Measurements from ENCODE around the gene NR2C2. TPM values are rescaled to one million over a fixed set of nuclear protein-coding genes. Genes with fewer than 3 reads are reported as not detected.

The NR2C2 gene
- total RNA-seq, 1 donor from 2014 or later: 57.5 TPM

GRCh38 chr3:15065550-15066007 is 118.2 kb downstream of the NR2C2 start:
- peak overlapping the region; percentile 91 for H3K27ac Mint-ChIP-seq (ENCODE audit: unreplicated experiment)
- TF ChIP-seq CTCF (IDR thresholded peaks at IDR 0.05; ENCODE audit: partially characterized antibody, unreplicated experiment): no peak
- peak overlapping the region; percentile 94 for H3K4me3 Mint-ChIP-seq (ENCODE audit: unreplicated experiment)
- H3K36me3 Mint-ChIP-seq (ENCODE audit: unreplicated experiment): peaks cover 5% of the 10 kb centered on the region
- H3K4me1 Mint-ChIP-seq (ENCODE audit: low read depth, unreplicated experiment): peaks cover 17% of the 10 kb centered on the region
- DNase-seq: no peak
- peaks cover 7% of the 10 kb centered on the region for H3K27me3 Mint-ChIP-seq (ENCODE audit: unreplicated experiment)
- H3K9me3 Mint-ChIP-seq (ENCODE audit: unreplicated experiment): peaks cover 13% of the 10 kb centered on the region

DNA sequence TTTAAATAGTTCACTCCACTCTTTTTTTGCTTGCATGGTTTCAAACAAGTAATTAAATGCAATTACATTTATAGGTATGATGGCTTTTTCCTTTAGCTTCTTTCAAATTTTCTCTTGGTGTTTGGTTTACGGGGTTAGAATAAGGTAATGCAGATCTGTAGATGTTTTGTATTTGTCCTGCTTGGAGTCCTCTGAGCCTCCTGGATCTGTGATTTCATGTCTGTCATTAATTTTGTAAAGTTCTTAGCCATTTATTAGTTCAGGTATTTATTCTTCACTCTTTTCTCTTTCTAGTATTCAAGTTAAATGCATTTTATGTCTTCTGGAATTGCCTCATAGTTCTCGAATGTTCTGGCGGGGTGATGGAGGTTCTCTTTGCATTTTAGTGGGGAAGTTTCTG is 119.1 kb downstream of the NR2C2 start:
- Mint-ChIP-seq H3K9me3 (ENCODE audit: unreplicated experiment) (peaks cover 10% of the 10 kb centered on the region), H3K27me3 (ENCODE audit: unreplicated experiment) (peaks cover 5% of the 10 kb centered on the region), H3K4me1 (ENCODE audit: low read depth, unreplicated experiment) (peaks cover 16% of the 10 kb centered on the region), H3K27ac (ENCODE audit: unreplicated experiment) (no peak overlapping the region), H3K4me3 (ENCODE audit: unreplicated experiment) (no peak overlapping the region), H3K36me3 (ENCODE audit: unreplicated experiment) (no peaks in the 10 kb centered on the region)
- no peak for DNase-seq
- TF ChIP-seq CTCF (IDR thresholded peaks at IDR 0.05; ENCODE audit: partially characterized antibody, unreplicated experiment): no peak

GRCh38 chr3:15069441-15069840 is 122.1 kb downstream of the NR2C2 start:
- Mint-ChIP-seq H3K27me3 (ENCODE audit: unreplicated experiment) (peaks cover 4% of the 10 kb centered on the region), H3K4me3 (ENCODE audit: unreplicated experiment) (no peak overlapping the region), H3K27ac (ENCODE audit: unreplicated experiment) (no peak overlapping the region), H3K36me3 (ENCODE audit: unreplicated experiment) (no peaks in the 10 kb centered on the region), H3K4me1 (ENCODE audit: low read depth, unreplicated experiment) (peaks cover 10% of the 10 kb centered on the region), H3K9me3 (ENCODE audit: unreplicated experiment) (peaks cover 5% of the 10 kb centered on the region)
- no peak for TF ChIP-seq CTCF (IDR thresholded peaks at IDR 0.05; ENCODE audit: partially characterized antibody, unreplicated experiment)
- no peak for DNase-seq

DNA sequence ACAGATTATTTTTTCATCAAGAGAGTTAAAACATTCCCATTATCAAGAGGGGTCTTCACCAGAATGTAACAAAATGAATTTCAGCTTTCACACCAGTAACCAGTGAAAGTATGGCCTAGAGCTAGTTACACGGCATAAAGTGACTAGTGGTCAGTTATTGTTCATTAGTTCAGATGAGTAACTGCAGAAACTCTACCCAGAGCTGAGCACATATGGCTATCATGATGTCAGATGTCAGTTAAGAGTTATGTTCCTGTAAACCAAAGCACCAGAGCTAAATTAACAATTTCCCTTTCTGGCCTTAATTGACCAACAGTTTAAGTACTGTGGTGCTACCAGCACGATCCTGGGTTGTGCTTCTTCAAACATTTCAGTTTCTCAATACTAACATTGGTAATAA is 124.3 kb downstream of the NR2C2 start:
- Mint-ChIP-seq H3K27ac (ENCODE audit: unreplicated experiment) (no peak overlapping the region), H3K9me3 (ENCODE audit: unreplicated experiment) (peaks cover 1% of the 10 kb centered on the region), H3K4me3 (ENCODE audit: unreplicated experiment) (no peak overlapping the region), H3K4me1 (ENCODE audit: low read depth, unreplicated experiment) (peaks cover 10% of the 10 kb centered on the region), H3K36me3 (ENCODE audit: unreplicated experiment) (no peaks in the 10 kb centered on the region), H3K27me3 (ENCODE audit: unreplicated experiment) (peaks cover 2% of the 10 kb centered on the region)
- no peak for TF ChIP-seq CTCF (IDR thresholded peaks at IDR 0.05; ENCODE audit: partially characterized antibody, unreplicated experiment)
- DNase-seq: no peak

GRCh38 chr3:15074500-15074899 is 127.1 kb downstream of the NR2C2 start:
- Mint-ChIP-seq H3K27ac (ENCODE audit: unreplicated experiment) (no peak overlapping the region), H3K9me3 (ENCODE audit: unreplicated experiment) (no peaks in the 10 kb centered on the region), H3K27me3 (ENCODE audit: unreplicated experiment) (no peaks in the 10 kb centered on the region), H3K36me3 (ENCODE audit: unreplicated experiment) (no peaks in the 10 kb centered on the region), H3K4me1 (ENCODE audit: low read depth, unreplicated experiment) (no peaks in the 10 kb centered on the region), H3K4me3 (ENCODE audit: unreplicated experiment) (no peak overlapping the region)
- TF ChIP-seq CTCF (IDR thresholded peaks at IDR 0.05; ENCODE audit: partially characterized antibody, unreplicated experiment): no peak
- DNase-seq: no peak
